Hepatic stellate cell (primary cell): ENCODE results near the gene LDLR.
"Not testable (repeated sequence)": the region's sequence is repeated elsewhere in the genome, so short reads cannot be mapped to it uniquely, and the experiment has no call there.

Experiments
- DNase-seq: peaks from one replicate; pipeline ENCODE4 v3.0.0; 2011; ENCODE audit warnings: low spot score

Gene LDLR

DNA sequence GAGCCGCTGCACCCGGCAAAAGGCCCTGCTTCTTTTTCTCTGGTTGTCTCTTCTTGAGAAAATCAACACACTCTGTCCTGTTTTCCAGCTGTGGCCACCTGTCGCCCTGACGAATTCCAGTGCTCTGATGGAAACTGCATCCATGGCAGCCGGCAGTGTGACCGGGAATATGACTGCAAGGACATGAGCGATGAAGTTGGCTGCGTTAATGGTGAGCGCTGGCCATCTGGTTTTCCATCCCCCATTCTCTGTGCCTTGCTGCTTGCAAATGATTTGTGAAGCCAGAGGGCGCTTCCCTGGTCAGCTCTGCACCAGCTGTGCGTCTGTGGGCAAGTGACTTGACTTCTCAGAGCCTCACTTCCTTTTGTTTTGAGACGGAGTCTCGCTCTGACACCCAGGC lies 17.2 kb downstream of the LDLR start:
- DNase-seq, result no peak

- no peak for DNase-seq
These were observed 19.5 kb downstream of the LDLR start for GRCh38 chr19:11108746-11109145.

GRCh38 chr19:11111117-11111770 lies 22.0 kb downstream of the LDLR start:
- DNase-seq, result no peak

GRCh38 chr19:11111771-11112144 lies 22.5 kb downstream of the LDLR start:
- no peak for DNase-seq

GRCh38 chr19:11113140-11113708 lies 24.0 kb downstream of the LDLR start:
- DNase-seq, result no peak

DNA sequence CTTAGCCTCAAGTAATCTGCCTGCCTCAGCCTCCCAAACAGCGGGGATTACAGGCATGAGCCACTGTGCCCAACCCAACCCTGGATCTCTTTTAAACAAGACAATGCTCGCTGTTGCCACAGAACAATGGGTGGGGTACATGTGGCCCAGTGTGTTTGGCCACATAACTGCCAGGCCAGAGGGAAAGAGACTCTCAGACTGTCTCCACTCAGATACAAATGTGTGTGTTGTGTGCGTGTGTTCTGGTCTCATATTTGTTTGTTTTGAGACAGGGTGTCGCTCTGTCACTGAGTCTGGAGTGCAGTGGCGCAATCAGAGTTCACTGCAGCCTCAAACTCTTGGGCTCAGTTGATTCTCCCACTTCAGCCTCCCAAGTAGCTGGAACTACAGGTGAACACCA lies 25.8 kb downstream of the LDLR start:
- DNase-seq, result no peak

- no peak for DNase-seq
These were observed 26.7 kb downstream of the LDLR start for GRCh38 chr19:11115895-11116446.

- no peak for DNase-seq
These were observed 27.2 kb downstream of the LDLR start for GRCh38 chr19:11116507-11116906.

DNA sequence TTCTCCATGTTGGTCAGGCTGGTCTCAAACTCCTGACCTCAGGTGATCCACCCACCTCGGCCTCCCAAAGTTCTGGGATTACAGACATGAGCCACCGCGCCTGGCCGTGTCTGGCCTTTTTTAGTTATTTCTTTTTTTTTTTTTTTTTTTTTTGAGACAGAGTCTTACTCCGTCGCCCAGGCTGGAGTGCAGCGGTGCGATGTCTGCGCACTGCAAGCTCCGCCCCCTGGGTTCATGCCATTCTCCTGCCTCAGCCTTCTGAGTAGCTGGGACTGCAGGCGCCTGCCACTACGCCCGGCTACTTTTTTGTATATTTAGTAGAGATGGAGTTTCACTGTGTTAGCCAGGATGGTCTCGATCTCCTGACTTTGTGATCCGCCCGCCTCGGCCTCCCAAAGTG lies 32.7 kb downstream of the LDLR start:
- not testable (repeated sequence) for DNase-seq

GRCh38 chr19:11123114-11123513 lies 33.9 kb downstream of the LDLR start:
- no peak for DNase-seq

GRCh38 chr19:11124157-11124556 lies 34.9 kb downstream of the LDLR start:
- DNase-seq, result not testable (repeated sequence)

- DNase-seq, result peak; percentile 69
These were observed 36.9 kb downstream of the LDLR start for GRCh38 chr19:11125994-11126685.

DNA sequence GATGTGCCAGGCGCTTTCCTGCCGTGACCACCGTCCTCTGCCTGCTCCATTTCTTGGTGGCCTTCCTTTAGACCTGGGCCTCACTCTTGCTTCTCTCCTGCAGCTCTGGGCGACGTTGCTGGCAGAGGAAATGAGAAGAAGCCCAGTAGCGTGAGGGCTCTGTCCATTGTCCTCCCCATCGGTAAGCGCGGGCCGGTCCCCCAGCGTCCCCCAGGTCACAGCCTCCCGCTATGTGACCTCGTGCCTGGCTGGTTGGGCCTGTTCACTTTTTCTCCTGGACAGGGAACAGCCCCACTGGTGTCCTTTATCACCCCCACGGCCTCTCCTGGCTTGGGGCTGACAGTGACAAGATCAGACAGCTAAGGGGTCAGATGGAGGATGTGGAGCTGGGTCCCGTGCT lies 38.6 kb downstream of the LDLR start:
- DNase-seq, result no peak

GRCh38 chr19:11130824-11131455 lies 41.7 kb downstream of the LDLR start:
- DNase-seq, result peak; percentile 87

- DNase-seq, result no peak
These were observed 42.2 kb downstream of the LDLR start for GRCh38 chr19:11131471-11131870.

GRCh38 chr19:11136400-11137101 lies 47.3 kb downstream of the LDLR start:
- no peak for DNase-seq

DNA sequence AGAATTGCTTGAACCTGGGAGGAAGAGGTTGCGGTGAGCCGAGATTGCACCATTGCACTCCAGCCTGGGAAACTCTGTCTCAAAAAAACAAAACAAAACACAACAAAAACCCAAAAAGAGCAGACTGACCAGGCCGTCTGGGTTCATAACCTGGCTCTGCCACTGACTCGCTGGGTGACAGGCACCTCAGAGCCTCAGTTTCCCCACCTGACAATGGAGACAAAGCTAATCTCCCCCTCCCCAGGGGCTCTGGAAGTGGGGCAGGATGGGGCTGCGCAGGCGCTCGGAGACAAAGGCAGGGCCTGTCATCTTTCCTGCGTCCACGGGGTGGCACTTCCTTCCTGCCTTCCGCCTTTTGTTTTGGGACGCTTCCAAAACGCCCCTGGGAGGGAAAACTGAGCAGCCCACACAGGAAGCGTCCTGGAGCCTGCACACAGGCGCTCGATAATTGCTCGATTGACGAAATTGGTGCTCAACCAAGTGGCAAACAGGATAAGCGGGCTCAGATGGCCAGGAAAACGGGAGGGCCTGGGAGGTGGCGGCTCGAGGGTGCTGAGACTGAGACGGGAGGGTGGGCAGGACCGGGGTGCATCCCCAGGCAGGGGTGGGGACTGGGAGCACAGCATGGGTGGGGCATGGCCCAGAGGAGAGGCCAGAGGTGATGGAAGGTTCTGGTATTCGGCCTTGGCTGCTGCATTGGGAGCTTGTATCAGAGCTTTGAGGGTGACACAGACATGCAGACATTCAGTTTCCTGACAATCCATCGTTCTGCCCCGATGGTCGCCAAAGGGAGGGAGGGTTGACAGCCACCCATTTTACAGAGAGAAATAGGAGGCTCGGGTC lies 48.5 kb downstream of the LDLR start:
- DNase-seq, result peak; percentile 84

DNA sequence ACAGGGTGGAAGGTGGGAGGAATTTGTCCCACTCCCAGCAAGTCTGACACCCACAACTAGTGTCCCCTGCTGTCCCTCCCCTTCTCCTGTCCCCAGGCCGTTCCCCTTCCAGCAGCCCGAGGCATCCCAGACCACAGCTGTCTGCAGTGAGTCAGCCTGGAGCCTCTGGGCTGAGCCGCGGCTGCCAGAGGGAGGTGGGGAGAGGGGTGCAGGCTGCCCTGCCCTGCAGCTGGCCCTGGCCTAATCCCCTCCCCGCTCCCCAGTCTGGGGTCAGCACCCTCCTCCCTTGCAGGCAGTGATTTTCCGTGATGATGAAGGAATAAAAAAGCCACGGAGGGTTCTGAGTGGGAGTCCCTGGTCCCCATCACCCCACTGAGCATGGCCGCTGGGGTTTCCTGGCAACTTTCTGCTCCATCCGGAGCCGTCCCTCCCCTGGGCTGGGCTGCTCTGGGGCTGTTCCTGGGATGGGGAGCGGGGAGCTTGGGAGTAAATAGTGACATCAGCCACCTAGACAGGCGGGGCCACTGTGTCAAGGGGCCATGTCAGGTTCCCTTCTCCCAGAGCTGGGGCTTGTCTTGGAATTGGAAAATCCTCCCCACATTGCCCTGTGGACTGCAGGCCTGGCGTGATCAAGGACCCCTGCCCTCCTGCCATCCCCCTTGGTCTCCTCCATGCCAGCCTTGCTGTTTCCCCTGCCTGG lies 49.5 kb downstream of the LDLR start:
- DNase-seq, result peak; percentile 89

DNA sequence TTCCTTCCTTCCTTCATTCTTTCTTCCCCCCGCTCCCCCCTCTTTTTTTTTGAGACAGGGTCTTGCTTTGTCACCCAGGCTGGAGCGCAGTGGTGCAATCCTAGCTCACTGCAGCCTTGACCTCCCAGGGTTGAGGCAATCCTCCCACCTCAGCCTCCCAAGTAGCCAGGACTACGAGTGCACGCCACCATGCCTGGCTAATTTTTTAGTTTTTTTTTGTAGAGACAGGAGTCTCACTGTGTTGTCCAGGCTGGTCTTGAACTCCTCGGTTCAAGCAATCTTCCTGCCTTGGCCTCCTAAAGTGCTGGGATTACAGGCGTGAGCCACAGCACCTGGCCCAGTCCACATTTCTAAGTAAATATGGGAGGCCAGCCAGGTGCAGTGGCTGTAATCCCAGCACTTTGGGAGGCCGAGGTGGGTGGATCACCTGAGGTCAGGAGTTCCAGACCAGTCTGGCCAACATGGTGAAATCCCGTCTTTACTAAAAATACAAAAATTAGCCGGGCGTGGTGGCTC lies 50.8 kb downstream of the LDLR start:
- DNase-seq, result not testable (repeated sequence)

GRCh38 chr19:11140896-11141295 lies 51.6 kb downstream of the LDLR start:
- DNase-seq, result no peak
